ENCODE results near the gene SLC16A12. TPM values are rescaled to one million over a fixed set of nuclear protein-coding genes. Genes with fewer than 3 reads are reported as not detected.

SLC16A12 gene
- total and polyA plus RNA-seq, 2 of the 13 experiments (the other 11 are each of a cell fraction or from before 2014, with no cell fraction given) = 0.02 TPM; not detected in 1

DNA sequence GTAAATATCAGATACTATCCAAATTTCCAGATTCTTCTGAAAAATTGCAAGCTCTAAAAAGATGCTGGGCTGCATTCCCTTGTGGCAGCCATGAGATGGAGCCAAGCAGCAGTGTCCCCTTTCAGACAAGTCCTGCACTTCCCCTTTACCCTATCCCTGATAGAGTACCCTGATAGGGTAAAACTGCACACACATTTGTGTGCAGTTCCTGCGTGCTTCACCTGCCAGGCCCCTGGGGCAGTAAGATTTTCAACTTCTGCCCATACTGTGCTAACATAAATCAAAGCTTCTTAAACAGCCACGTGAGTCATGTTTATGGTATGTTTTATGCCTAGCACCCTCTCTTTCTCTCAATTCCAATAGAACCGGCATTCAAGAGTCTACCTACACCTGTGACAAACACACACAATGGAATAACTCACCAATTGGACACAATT lies 68.8 kb downstream of the SLC16A12 start (continued):
- TF ChIP-seq, protein P1, sequence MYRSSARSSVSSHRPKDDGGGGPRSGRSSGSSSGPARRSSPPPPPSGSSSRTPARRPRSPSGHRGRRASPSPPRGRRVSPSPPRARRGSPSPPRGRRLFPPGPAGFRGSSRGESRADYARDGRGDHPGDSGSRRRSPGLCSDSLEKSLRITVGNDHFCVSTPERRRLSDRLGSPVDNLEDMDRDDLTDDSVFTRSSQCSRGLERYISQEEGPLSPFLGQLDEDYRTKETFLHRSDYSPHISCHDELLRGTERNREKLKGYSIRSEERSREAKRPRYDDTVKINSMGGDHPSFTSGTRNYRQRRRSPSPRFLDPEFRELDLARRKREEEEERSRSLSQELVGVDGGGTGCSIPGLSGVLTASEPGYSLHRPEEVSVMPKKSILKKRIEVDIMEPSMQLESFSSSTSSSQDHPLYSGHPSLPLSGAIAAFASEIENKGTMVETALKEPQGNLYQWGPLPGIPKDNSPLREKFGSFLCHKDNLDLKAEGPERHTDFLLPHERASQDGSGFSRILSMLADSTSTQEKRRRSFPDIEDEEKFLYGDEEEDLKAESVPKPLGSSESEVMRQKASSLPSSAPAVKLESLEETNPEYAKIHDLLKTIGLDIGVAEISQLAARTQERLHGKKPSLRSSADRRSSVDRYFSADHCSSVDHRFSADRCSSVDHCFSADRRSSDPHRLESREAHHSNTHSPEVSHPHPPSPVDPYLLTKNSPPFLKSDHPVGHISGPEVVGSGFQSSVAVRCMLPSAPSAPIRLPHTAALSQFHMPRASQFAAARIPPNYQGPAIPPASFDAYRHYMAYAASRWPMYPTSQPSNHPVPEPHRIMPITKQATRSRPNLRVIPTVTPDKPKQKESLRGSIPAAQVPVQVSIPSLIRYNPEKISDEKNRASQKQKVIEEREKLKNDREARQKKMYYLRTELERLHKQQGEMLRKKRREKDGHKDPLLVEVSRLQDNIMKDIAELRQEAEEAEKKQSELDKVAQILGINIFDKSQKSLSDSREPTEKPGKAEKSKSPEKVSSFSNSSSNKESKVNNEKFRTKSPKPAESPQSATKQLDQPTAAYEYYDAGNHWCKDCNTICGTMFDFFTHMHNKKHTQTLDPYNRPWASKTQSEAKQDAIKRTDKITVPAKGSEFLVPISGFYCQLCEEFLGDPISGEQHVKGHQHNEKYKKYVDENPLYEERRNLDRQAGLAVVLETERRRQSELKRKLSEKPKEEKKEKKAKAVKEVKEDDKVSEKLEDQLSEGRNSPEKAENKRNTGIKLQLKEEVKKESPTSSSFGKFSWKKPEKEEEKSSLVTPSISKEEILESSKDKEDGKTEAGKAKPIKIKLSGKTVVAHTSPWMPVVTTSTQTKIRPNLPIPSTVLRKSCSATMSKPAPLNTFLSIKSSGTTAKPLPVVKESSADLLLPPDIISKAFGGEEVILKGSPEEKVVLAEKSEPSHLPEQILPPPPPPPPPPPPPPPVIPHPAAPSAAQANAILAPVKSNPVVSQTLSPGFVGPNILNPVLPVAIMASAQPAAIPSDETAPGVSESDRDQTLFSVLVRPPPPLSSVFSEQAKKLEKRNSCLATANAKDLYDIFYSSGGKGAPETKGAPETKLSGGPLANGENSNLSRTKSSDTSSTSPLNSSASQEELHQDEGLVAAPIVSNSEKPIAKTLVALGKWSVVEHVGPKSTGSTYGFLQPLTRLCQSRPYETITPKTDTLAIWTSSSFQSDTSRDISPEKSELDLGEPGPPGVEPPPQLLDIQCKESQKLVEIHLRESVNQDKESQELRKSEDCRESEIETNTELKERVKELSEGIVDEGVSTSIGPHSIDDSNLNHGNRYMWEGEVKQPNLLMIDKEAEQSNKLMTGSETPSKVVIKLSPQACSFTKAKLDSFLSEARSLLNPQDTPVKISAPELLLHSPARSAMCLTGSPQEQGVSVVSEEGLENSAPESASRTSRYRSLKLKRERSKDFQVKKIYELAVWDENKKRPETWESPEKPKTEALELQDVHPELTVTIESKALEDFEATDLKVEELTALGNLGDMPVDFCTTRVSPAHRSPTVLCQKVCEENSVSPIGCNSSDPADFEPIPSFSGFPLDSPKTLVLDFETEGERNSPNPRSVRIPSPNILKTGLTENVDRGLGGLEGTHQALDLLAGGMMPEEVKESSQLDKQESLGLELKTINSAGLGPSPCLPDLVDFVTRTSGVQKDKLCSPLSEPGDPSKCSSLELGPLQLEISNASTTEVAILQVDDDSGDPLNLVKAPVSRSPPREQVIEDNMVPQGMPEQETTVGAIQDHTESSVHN (CRISPR knock-in tag; IDR thresholded peaks at IDR 0.05) = no peak
- no peak for TF ChIP-seq SP5 (CRISPR knock-in tag; IDR thresholded peaks at IDR 0.05; ENCODE audit: borderline replicate concordance, low read depth)
- no peak for TF ChIP-seq ISX (CRISPR knock-in tag; conservative IDR thresholded peaks at IDR 0.05)
- no peak for TF ChIP-seq YY1 (IDR thresholded peaks at IDR 0.05; ENCODE audit: insufficient read depth, insufficient replicate concordance, low read depth, low read length)
- TF ChIP-seq, protein P2, sequence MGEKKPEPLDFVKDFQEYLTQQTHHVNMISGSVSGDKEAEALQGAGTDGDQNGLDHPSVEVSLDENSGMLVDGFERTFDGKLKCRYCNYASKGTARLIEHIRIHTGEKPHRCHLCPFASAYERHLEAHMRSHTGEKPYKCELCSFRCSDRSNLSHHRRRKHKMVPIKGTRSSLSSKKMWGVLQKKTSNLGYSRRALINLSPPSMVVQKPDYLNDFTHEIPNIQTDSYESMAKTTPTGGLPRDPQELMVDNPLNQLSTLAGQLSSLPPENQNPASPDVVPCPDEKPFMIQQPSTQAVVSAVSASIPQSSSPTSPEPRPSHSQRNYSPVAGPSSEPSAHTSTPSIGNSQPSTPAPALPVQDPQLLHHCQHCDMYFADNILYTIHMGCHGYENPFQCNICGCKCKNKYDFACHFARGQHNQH (CRISPR knock-in tag; IDR thresholded peaks at IDR 0.05) = no peak
